H1 (cell line): ENCODE results near the gene EFNA3. TPM values are rescaled to one million over a fixed set of nuclear protein-coding genes. Genes with fewer than 3 reads are reported as not detected.

Experiments
- CTCF ChIA-PET: fragments of 300-600 bp; sonication (Branson Sonifier 250); formaldehyde crosslinking; loops from one replicate; lab custom pipeline; 2021; ENCODE audit not compliant: partially characterized antibody; lab: Charles Lee
- POLR2A ChIA-PET: fragments of 300-600 bp; sonication (Branson Sonifier 250); formaldehyde crosslinking; loops from one replicate; lab custom pipeline; 2021; ENCODE audit warnings: inconsistent platforms; ENCODE audit not compliant: partially characterized antibody; lab: Charles Lee
- DNase-seq, 2 experiments: peaks; one replicate each; pipeline versions ENCODE4 v3.0.0 to v3.0.0-alpha.2; 2010 to 2022; ENCODE audit warnings: low spot score in 2 of 2, low read depth in 1 of 2, mixed read lengths in 1 of 2
- FAIRE-seq: peaks from 2 replicates; lab custom pipeline; 2011; peaks lifted over from hg19 to GRCh38; lab: Jason Lieb, UNC
- H2AFZ ChIP-seq: 2 replicates; pipeline ENCODE4 v1.8.1; 2012; ENCODE audit warnings: low read length, inconsistent platforms
- H2AK5ac ChIP-seq: 2 replicates; pipeline ENCODE4 v1.6.1; 2013; ENCODE audit warnings: low read depth, low read length
- H2BK120ac ChIP-seq: replicated peaks from 2 replicates; pipeline ENCODE3; 2013; ENCODE audit warnings: low read depth, low read length, inconsistent platforms
- H2BK12ac ChIP-seq: 2 replicates; pipeline ENCODE4 v1.6.1; 2013; ENCODE audit warnings: low read depth, low read length
- H2BK15ac ChIP-seq: 2 replicates; pipeline ENCODE4 v1.6.1; 2013; ENCODE audit warnings: low read length
- H2BK20ac ChIP-seq: 2 replicates; pipeline ENCODE4 v1.6.1; 2013; ENCODE audit warnings: low read length
- H2BK5ac ChIP-seq: 2 replicates; pipeline ENCODE4 v1.6.1; 2013; ENCODE audit warnings: low read depth, low read length
- H3K14ac ChIP-seq: 2 replicates; pipeline ENCODE4 v1.6.1; 2013; ENCODE audit warnings: inconsistent platforms; ENCODE audit not compliant: insufficient read length
- H3K18ac ChIP-seq: 2 replicates; pipeline ENCODE4 v1.6.1; 2013; ENCODE audit warnings: low read length; ENCODE audit errors: extremely low read depth
- H3K23ac ChIP-seq: 2 replicates; pipeline ENCODE4 v1.6.1; 2013; ENCODE audit warnings: inconsistent platforms; ENCODE audit not compliant: insufficient read length
- H3K23me2 ChIP-seq: 2 replicates; pipeline ENCODE4 v1.6.1; 2013; ENCODE audit warnings: low read depth, low read length
- H3K27ac ChIP-seq: 2 replicates; pipeline ENCODE4 v1.6.1; 2011; ENCODE audit warnings: low read depth, low read length, inconsistent platforms
- H3K27me3 ChIP-seq, 4 experiments: replicated peaks in 1 of 4; 1 replicate in 1 of 4; 2 replicates in 3 of 4; pipeline versions ENCODE4 v1.6.1 to v1.8.1; 2011 to 2013; ENCODE audit warnings: low read length in 3 of 4, mild to moderate bottlenecking in 3 of 4, inconsistent platforms in 2 of 4, mixed read lengths in 2 of 4, moderate library complexity in 1 of 4; ENCODE audit not compliant: control insufficient read depth in 3 of 4, insufficient read depth in 3 of 4; ENCODE audit errors: extremely low read depth in 1 of 4
- H3K36me3 ChIP-seq, 4 experiments: 2 replicates each; pipeline versions ENCODE4 v1.6.1 to v1.8.1; 2011 to 2013; ENCODE audit warnings: mild to moderate bottlenecking in 4 of 4, low read length in 3 of 4, moderate library complexity in 2 of 4, control low read depth in 1 of 4, inconsistent platforms in 1 of 4; ENCODE audit not compliant: insufficient read depth in 4 of 4, control insufficient read depth in 2 of 4
- H3K4ac ChIP-seq: replicated peaks from 2 replicates; pipeline ENCODE3; 2013; ENCODE audit warnings: low read length, low read depth, mixed read lengths, inconsistent platforms; ENCODE audit not compliant: insufficient read length
- H3K4me1 ChIP-seq, 4 experiments: replicated peaks in 1 of 4; 1 replicate in 1 of 4; 2 replicates in 3 of 4; pipeline versions ENCODE4 v1.6.1 to v1.8.1; 2011 to 2013; ENCODE audit warnings: low read length in 3 of 4, inconsistent platforms in 2 of 4, mixed read lengths in 1 of 4; ENCODE audit not compliant: insufficient read depth in 4 of 4, control insufficient read depth in 3 of 4
- H3K4me2 ChIP-seq, 2 experiments: 2 replicates each; pipeline versions ENCODE4 v1.6.1 to v1.8.1; 2011 to 2013; ENCODE audit warnings: low read depth in 2 of 2, low read length in 2 of 2, control low read depth in 1 of 2, inconsistent platforms in 1 of 2, mild to moderate bottlenecking in 1 of 2; ENCODE audit not compliant: insufficient read depth in 1 of 2
- H3K4me3 ChIP-seq, 4 experiments: fragments of 200-600, 300-600 bp in 1 of 4; sonication (generic), shearing (Covaris generic), sonication (Bioruptor Twin) in 1 of 4; 2 replicates each; pipeline versions ENCODE4 v1.5.1 to v1.8.1; 2011 to 2016; ENCODE audit warnings: low read length in 4 of 4, low read depth in 3 of 4, control low read depth in 2 of 4, inconsistent platforms in 2 of 4, mild to moderate bottlenecking in 2 of 4, mixed read lengths in 1 of 4, moderate library complexity in 1 of 4; ENCODE audit not compliant: insufficient read depth in 2 of 4; ENCODE audit errors: extremely low read depth in 1 of 4
- H3K56ac ChIP-seq: replicated peaks from 2 replicates; pipeline ENCODE3; 2013; ENCODE audit warnings: low read depth, mild to moderate bottlenecking, mixed read lengths, low read length, inconsistent platforms; ENCODE audit not compliant: insufficient read length
- H3K79me1 ChIP-seq: 2 replicates; pipeline ENCODE4 v1.6.1; 2013; ENCODE audit warnings: low read depth, low read length, control low read depth
- H3K79me2 ChIP-seq, 2 experiments: 2 replicates each; pipeline versions ENCODE4 v1.6.1 to v1.8.1; 2012 to 2013; ENCODE audit warnings: low read length in 2 of 2, mild to moderate bottlenecking in 2 of 2, inconsistent platforms in 1 of 2; ENCODE audit not compliant: insufficient read depth in 2 of 2, control insufficient read depth in 1 of 2
- H3K9ac ChIP-seq, 4 experiments: replicated peaks in 1 of 4; 1 replicate in 1 of 4; 2 replicates in 3 of 4; pipeline versions ENCODE4 v1.6.1 to v1.8.1; 2011 to 2013; ENCODE audit warnings: low read depth in 3 of 4, low read length in 3 of 4, control low read depth in 2 of 4, mild to moderate bottlenecking in 2 of 4, moderate library complexity in 2 of 4, inconsistent platforms in 1 of 4; ENCODE audit errors: extremely low read depth in 1 of 4
- H3K9me3 ChIP-seq, 2 experiments: 2 replicates each; pipeline versions ENCODE4 v1.6.1 to v1.8.1; 2012 to 2013; ENCODE audit warnings: mild to moderate bottlenecking in 2 of 2, moderate library complexity in 2 of 2, control low read depth in 1 of 2, inconsistent platforms in 1 of 2, low read depth in 1 of 2, low read length in 1 of 2, mixed read lengths in 1 of 2; ENCODE audit not compliant: insufficient read depth in 2 of 2
- H4K20me1 ChIP-seq, 2 experiments: replicated peaks in 1 of 2; 2 replicates each; pipeline versions ENCODE3 to v1.8.1; 2011 to 2013; ENCODE audit warnings: inconsistent platforms in 2 of 2, low read length in 2 of 2, mild to moderate bottlenecking in 1 of 2; ENCODE audit not compliant: insufficient read depth in 2 of 2, control insufficient read depth in 1 of 2
- H4K5ac ChIP-seq: 2 replicates; pipeline ENCODE4 v1.6.1; 2013; ENCODE audit warnings: low read length, low read depth, mixed read lengths, inconsistent platforms; ENCODE audit not compliant: insufficient read length
- H4K8ac ChIP-seq: 2 replicates; pipeline ENCODE4 v1.8.0; 2013; ENCODE audit warnings: mild to moderate bottlenecking, moderate library complexity, low read length, inconsistent platforms; ENCODE audit not compliant: insufficient read depth; ENCODE audit errors: extremely low read depth
- H4K91ac ChIP-seq: replicated peaks from 2 replicates; pipeline ENCODE3; 2013; ENCODE audit warnings: low read length, mixed read lengths, inconsistent platforms; ENCODE audit not compliant: insufficient read length
- ASH2L ChIP-seq: fragments of 200-600, 300-600 bp; sonication (generic); IDR thresholded peaks from one replicate; pipeline ENCODE4 v1.7.1; 2017; ENCODE audit warnings: low read length
- ATF3 ChIP-seq: IDR thresholded peaks from 2 replicates; pipeline ENCODE4 v1.6.1; 2011; ENCODE audit warnings: low read depth, mild to moderate bottlenecking, low read length; ENCODE audit not compliant: insufficient read depth
- CEBPB ChIP-seq: IDR thresholded peaks from 2 replicates; pipeline ENCODE4 v1.6.1; 2012; ENCODE audit warnings: low read depth, low read length
- GABPA ChIP-seq: IDR thresholded peaks from 2 replicates; pipeline ENCODE4 v1.6.1; 2011; ENCODE audit warnings: mild to moderate bottlenecking, low read length, moderate library complexity, borderline replicate concordance; ENCODE audit not compliant: insufficient read depth
- HDAC2 ChIP-seq, 2 experiments: fragments of 300-600 bp in 1 of 2; sonication (generic) in 1 of 2; IDR thresholded peaks; 2 replicates each; pipeline ENCODE4 v1.6.1; 2011 to 2012; ENCODE audit warnings: low read depth in 2 of 2, low read length in 2 of 2, mild to moderate bottlenecking in 2 of 2, moderate library complexity in 2 of 2, borderline replicate concordance in 1 of 2, inconsistent platforms in 1 of 2
- KDM1A ChIP-seq: fragments of 200-600, 300-600 bp; sonication (generic); IDR thresholded peaks from 2 replicates; pipeline ENCODE4 v1.7.1; 2016; ENCODE audit warnings: mild to moderate bottlenecking, low read length, borderline replicate concordance
- PHF8 ChIP-seq: fragments of 200-600 bp; sonication (generic); conservative IDR thresholded peaks from 2 replicates; pipeline ENCODE4 v1.7.1; 2012; ENCODE audit warnings: low read depth, mild to moderate bottlenecking, inconsistent platforms, low read length, moderate library complexity
- SP4 ChIP-seq: IDR thresholded peaks from 2 replicates; pipeline ENCODE4 v1.6.1; 2012; ENCODE audit warnings: low read length, inconsistent platforms
- TEAD4 ChIP-seq: IDR thresholded peaks from 2 replicates; pipeline ENCODE4 v1.6.1; 2012; ENCODE audit warnings: low read depth, low read length, inconsistent platforms, mixed read lengths
- USF2 ChIP-seq: IDR thresholded peaks from 2 replicates; pipeline ENCODE4 v1.6.1; 2011; ENCODE audit warnings: low read length, improper control_type of control experiment
- WGBS, 2 experiments: shearing (Covaris generic) in 1 of 2; methylation state at CpG; one replicate each; pipeline versions ENCODE4 v1.1.6 to v1.1.7; 2013 to 2015; ENCODE audit warnings: low lambda C conversion rate in 2 of 2, mixed read lengths in 2 of 2, inconsistent platforms in 1 of 2, low coverage in 1 of 2, missing lambda C conversion rate in 1 of 2; ENCODE audit not compliant: insufficient replicate concordance in 2 of 2, insufficient coverage in 1 of 2, insufficient read length in 1 of 2; ENCODE audit errors: extremely low coverage in 1 of 2, missing lambda C conversion rate in 1 of 2; 5-methylcytosine and 5-hydroxymethylcytosine counted together
- polyA plus RNA-seq, 7 experiments: library from polyadenylated mRNA; depleted of rRNA in 3 of 7; stranded (reverse) in 5 of 7; unstranded in 2 of 7; fragments of >200 nt in 5 of 7; fragments of 200-250 nt in 2 of 7; gene quantifications; 1 replicate in 5 of 7; 2 replicates in 1 of 7; 4 replicates in 1 of 7; pipeline versions ENCODE4 v1.2.1 to v1.2.3, GENCODE V29; 2011 to 2013; ENCODE audit warnings: missing spikeins in 2 of 7, mixed read lengths in 2 of 7
- total RNA-seq: library from RNA; stranded (reverse); fragmentation: NEBNext Ultra II Directional; extraction: Animal tissue kit (Norgen Biotek cat#: 25700); gene quantifications from 2 replicates; pipeline ENCODE4 v1.2.1, GENCODE V29; 2021

Gene EFNA3
- total and polyA plus RNA-seq, 2 of the 8 experiments (the other 6 are each of a cell fraction or from before 2014, with no cell fraction given) = 10.8 to 13.8 TPM

GRCh38 chr1:155133799-155134281 lies 55.2 kb downstream of the EFNA3 start:
- Histone ChIP-seq H4K91ac (no peak overlapping the region), H2BK120ac (no peak overlapping the region), H2BK5ac (no peak overlapping the region), H3K23ac (no peak overlapping the region), H3K4me2 (no peak overlapping the region; a peak in 1 of 4 replicates), H2AK5ac (no peak overlapping the region), H4K5ac (no peak overlapping the region), H2BK15ac (no peak overlapping the region), H2AFZ (no peak overlapping the region), H3K18ac (no peak overlapping the region), H2BK20ac (no peak overlapping the region), H3K56ac (no peak overlapping the region), H3K79me2 (peaks cover 0 to 2% of the 10 kb centered on the region in 2 experiments; a peak in 1 of 4 replicates), H3K4me3 (no peak overlapping the region), H3K4me1 (peaks cover 15 to 40% (median 21%) of the 10 kb centered on the region in 4 experiments), H2BK12ac (0 out of 2 replicates have a peak overlapping the region, but pooled peaks have one; percentile 22), H3K27ac (no peak overlapping the region), H3K14ac (no peak overlapping the region), H4K20me1 (no peaks in the 10 kb centered on the region), H3K27me3 (peaks cover 0 to 4% (median 1%) of the 10 kb centered on the region in 4 experiments; a peak in 4 of 7 replicates), H3K79me1 (no peaks in the 10 kb centered on the region), H4K8ac (no peak overlapping the region), H3K4ac (no peak overlapping the region), H3K9me3 (no peaks in the 10 kb centered on the region), H3K9ac (no peak overlapping the region), H3K23me2 (peaks cover 12% of the 10 kb centered on the region; the same call in 1 of the 2 replicates), H3K36me3 (peaks cover 0 to 4% (median under 1%) of the 10 kb centered on the region in 4 experiments; a peak in 2 of 8 replicates)
- WGBS, 2 experiments = 89% methylated on average over 7 of the region's 7 CpGs; no CpG with 5 or more reads in 1 of the 2 experiments
- ChIA-PET CTCF (interaction anchor here (0.5 to 14.2 kb wide), 7 partner anchors 11 to 212 kb away, joined by 3 to 187 read pairs (median 6); partner anchors contain the start of genes KRTCAP2 and TRIM46), POLR2A (interaction anchor here (1.0 to 1.8 kb wide), 3 partner anchors 16 to 39 kb away, joined by 3 to 5 read pairs (median 4); partner anchors contain the start of gene KRTCAP2)
- FAIRE-seq (no peak), DNase-seq (no peak)
- TF ChIP-seq HDAC2 (IDR thresholded peaks at IDR 0.05; ENCODE audit: borderline replicate concordance in 1 of 2, low read depth in 2 of 2, low read length in 2 of 2) = no peak
- TF ChIP-seq PHF8 = no peak
- no peak for TF ChIP-seq SP4
- TF ChIP-seq ASH2L = no peak
- no peak for TF ChIP-seq USF2
- TF ChIP-seq KDM1A = no peak
- TF ChIP-seq ATF3 = no peak
- TF ChIP-seq CEBPB = no peak
- TF ChIP-seq TEAD4 = no peak
- TF ChIP-seq GABPA = no peak
